IMR-90 (cell line): ENCODE measurements around the gene PRDM1. TPM values are rescaled to one million over a fixed set of nuclear protein-coding genes. Genes with fewer than 3 reads are reported as not detected.
A peak's percentile ranks its signal among the peaks of the same experiment; 100 is the strongest.

Experiments used
- ATAC-seq: fragments of 200-7000 bp; cut with Tn5 transposase; 2 replicates; pipeline ENCODE4 v1.9.1; 2020; ENCODE audit warnings: low read depth, mild to moderate bottlenecking, moderate library complexity
- BruUV-seq: library from RNA; stranded (reverse); fragments of 400-500 nt; replicated peaks from 2 replicates; lab custom pipeline; 2021; lab: Mats Ljungman, UMichigan
- CTCF ChIA-PET: fragments of 300-600 bp; formaldehyde crosslinking; extraction: SDS; loops from one replicate; lab custom pipeline; 2021; ENCODE audit warnings: antibody characterized with exemption; lab: Yijun Ruan, JAX
- POLR2A ChIA-PET: fragments of 300-600 bp; sonication (Branson Sonifier 250); formaldehyde crosslinking; loops from one replicate; lab custom pipeline; 2022; ENCODE audit warnings: antibody characterized with exemption; ENCODE audit not compliant: unreplicated experiment; lab: Charles Lee
- DNase-seq: peaks from one replicate; pipeline ENCODE4 v3.0.0; 2013
- H2AFZ ChIP-seq: replicated peaks from 2 replicates; pipeline ENCODE3; 2013; ENCODE audit warnings: low read length, mild to moderate bottlenecking; ENCODE audit not compliant: poor library complexity
- H2AK5ac ChIP-seq: 2 replicates; pipeline ENCODE4 v1.6.1; 2013; ENCODE audit warnings: low read depth, low read length, inconsistent platforms
- H2AK9ac ChIP-seq: replicated peaks from 2 replicates; pipeline ENCODE3; 2013; ENCODE audit warnings: mild to moderate bottlenecking, low read depth, low read length, moderate library complexity; ENCODE audit not compliant: poor library complexity
- H2BK120ac ChIP-seq: 2 replicates; pipeline ENCODE4 v1.6.1; 2013; ENCODE audit warnings: low read depth, low read length, inconsistent platforms
- H2BK15ac ChIP-seq: 3 replicates; pipeline ENCODE4 v1.6.1; 2013; ENCODE audit warnings: low read depth, low read length, inconsistent platforms
- H2BK20ac ChIP-seq: 2 replicates; pipeline ENCODE4 v1.6.1; 2013; ENCODE audit warnings: low read depth, mild to moderate bottlenecking, inconsistent platforms, low read length, moderate library complexity
- H2BK5ac ChIP-seq: 2 replicates; pipeline ENCODE4 v1.6.1; 2013; ENCODE audit warnings: mild to moderate bottlenecking, low read depth, low read length, inconsistent platforms; ENCODE audit not compliant: poor library complexity, severe bottlenecking
- H3K14ac ChIP-seq: replicated peaks from 2 replicates; pipeline ENCODE4 v1.6.1; 2013; ENCODE audit warnings: low read depth, low read length, inconsistent platforms
- H3K18ac ChIP-seq: 2 replicates; pipeline ENCODE4 v1.6.1; 2013; ENCODE audit warnings: low read depth, low read length, control low read depth
- H3K23ac ChIP-seq: 2 replicates; pipeline ENCODE4 v1.6.1; 2013; ENCODE audit warnings: low read depth, low read length, inconsistent platforms
- H3K27ac ChIP-seq: 2 replicates; pipeline ENCODE4 v1.5.1; 2013; ENCODE audit warnings: mild to moderate bottlenecking, control low read depth, low read length; ENCODE audit not compliant: insufficient read depth
- H3K27me3 ChIP-seq: 2 replicates; pipeline ENCODE4 v1.6.1; 2013; ENCODE audit warnings: low read length; ENCODE audit not compliant: control insufficient read depth, insufficient read depth
- H3K36me3 ChIP-seq: 2 replicates; pipeline ENCODE4 v1.6.1; 2013; ENCODE audit warnings: low read length, mixed read lengths; ENCODE audit not compliant: control insufficient read depth, insufficient read depth
- H3K4ac ChIP-seq: 2 replicates; pipeline ENCODE4 v1.6.1; 2013; ENCODE audit warnings: low read depth, low read length, inconsistent platforms
- H3K4me1 ChIP-seq: 2 replicates; pipeline ENCODE4 v1.6.1; 2013; ENCODE audit warnings: low read length, mixed read lengths; ENCODE audit not compliant: control insufficient read depth, insufficient read depth
- H3K4me2 ChIP-seq: 2 replicates; pipeline ENCODE4 v1.6.1; 2013; ENCODE audit warnings: low read depth, mild to moderate bottlenecking, control low read depth, low read length, moderate library complexity
- H3K4me3 ChIP-seq: 2 replicates; pipeline ENCODE4 v1.5.1; 2013; ENCODE audit warnings: low read depth, mild to moderate bottlenecking, control low read depth, low read length, moderate library complexity; ENCODE audit not compliant: insufficient read depth
- H3K56ac ChIP-seq: 2 replicates; pipeline ENCODE4 v1.6.1; 2013; ENCODE audit warnings: low read length, inconsistent platforms; ENCODE audit not compliant: insufficient read depth; ENCODE audit errors: extremely low read depth
- H3K79me1 ChIP-seq, 2 experiments: 2 replicates each; pipeline ENCODE4 v1.6.1; 2013; ENCODE audit warnings: low read length in 2 of 2, inconsistent platforms in 1 of 2, low read depth in 1 of 2
- H3K9ac ChIP-seq: 2 replicates; pipeline ENCODE4 v1.6.1; 2013; ENCODE audit warnings: low read depth, low read length, control low read depth
- H3K9me1 ChIP-seq: 2 replicates; pipeline ENCODE4 v1.6.1; 2013; ENCODE audit warnings: low read length, inconsistent platforms; ENCODE audit not compliant: insufficient read depth
- H3K9me3 ChIP-seq: 2 replicates; pipeline ENCODE4 v1.6.1; 2013; ENCODE audit warnings: low read length; ENCODE audit not compliant: control insufficient read depth, insufficient read depth
- H4K20me1 ChIP-seq: 2 replicates; pipeline ENCODE4 v1.6.1; 2013; ENCODE audit warnings: low read length, inconsistent platforms; ENCODE audit not compliant: insufficient read depth
- H4K5ac ChIP-seq: 2 replicates; pipeline ENCODE4 v1.6.1; 2013; ENCODE audit warnings: mild to moderate bottlenecking, low read depth, low read length, control low read depth
- H4K8ac ChIP-seq, 2 experiments: 2 replicates each; pipeline ENCODE4 v1.6.1; 2013; ENCODE audit warnings: low read depth in 2 of 2, low read length in 2 of 2, control low read depth in 1 of 2, inconsistent platforms in 1 of 2
- H4K91ac ChIP-seq: 2 replicates; pipeline ENCODE4 v1.6.1; 2013; ENCODE audit warnings: low read depth, low read length, inconsistent platforms; ENCODE audit not compliant: insufficient read depth
- BHLHE40 ChIP-seq: fragments of 150-350 bp; IDR thresholded peaks from 2 replicates; pipeline ENCODE4 v1.6.1; 2016; ENCODE audit warnings: mild to moderate bottlenecking, low read depth, low read length
- CEBPB ChIP-seq: IDR thresholded peaks from 2 replicates; pipeline ENCODE4 v1.6.1; 2012; ENCODE audit warnings: low read depth, low read length, improper control_type of control experiment
- CHD1 ChIP-seq: IDR thresholded peaks from 2 replicates; pipeline ENCODE4 v1.6.1; 2012; ENCODE audit warnings: low read depth, low read length, improper control_type of control experiment
- CTCF ChIP-seq: conservative IDR thresholded peaks from 2 replicates; pipeline ENCODE4 v1.5.1; 2012; ENCODE audit warnings: mild to moderate bottlenecking, low read depth, low read length, improper control_type of control experiment
- ELK1 ChIP-seq: fragments of 150-350 bp; IDR thresholded peaks from 2 replicates; pipeline ENCODE4 v1.6.1; 2016; ENCODE audit warnings: low read depth, mild to moderate bottlenecking, low read length, moderate library complexity, borderline replicate concordance
- FOS ChIP-seq: fragments of 150-350 bp; IDR thresholded peaks from 2 replicates; pipeline ENCODE4 v1.6.1; 2016; ENCODE audit warnings: low read depth, low read length
- MAFK ChIP-seq: IDR thresholded peaks from 2 replicates; pipeline ENCODE4 v1.6.1; 2012; ENCODE audit warnings: low read depth, low read length, improper control_type of control experiment
- MAZ ChIP-seq: IDR thresholded peaks from 2 replicates; pipeline ENCODE4 v1.6.1; 2012; ENCODE audit warnings: low read depth, mild to moderate bottlenecking, low read length, improper control_type of control experiment, moderate library complexity, borderline replicate concordance
- NFE2L2 ChIP-seq: fragments of 150-350 bp; IDR thresholded peaks from 2 replicates; pipeline ENCODE4 v1.6.1; 2016; ENCODE audit warnings: low read depth, mild to moderate bottlenecking, low read length
- POLR2A ChIP-seq: IDR thresholded peaks from 2 replicates; pipeline ENCODE4 v1.6.1; 2012; ENCODE audit warnings: mild to moderate bottlenecking, low read depth, low read length
- RAD21 ChIP-seq: IDR thresholded peaks from 2 replicates; pipeline ENCODE4 v1.6.1; 2012; ENCODE audit warnings: low read length, improper control_type of control experiment
- RCOR1 ChIP-seq: IDR thresholded peaks from 2 replicates; pipeline ENCODE4 v1.6.1; 2012; ENCODE audit warnings: mild to moderate bottlenecking, low read length, improper control_type of control experiment; ENCODE audit not compliant: insufficient replicate concordance
- RFX5 ChIP-seq: IDR thresholded peaks from 2 replicates; pipeline ENCODE4 v1.8.0; 2012; ENCODE audit warnings: low read depth, mild to moderate bottlenecking, low read length, moderate library complexity
- SMC3 ChIP-seq: fragments of 150-350 bp; IDR thresholded peaks from 2 replicates; pipeline ENCODE4 v1.6.1; 2016; ENCODE audit warnings: low read depth, mild to moderate bottlenecking, antibody characterized with exemption, low read length, moderate library complexity
- USF2 ChIP-seq: fragments of 150-350 bp; IDR thresholded peaks from 2 replicates; pipeline ENCODE4 v1.6.1; 2017; ENCODE audit warnings: mild to moderate bottlenecking, antibody characterized with exemption, low read length, low read depth
- WGBS, 2 experiments: methylation state at CpG; one replicate each; pipeline versions ENCODE4 v1.1.5 to v1.1.7; 2013; ENCODE audit warnings: missing lambda C conversion rate in 2 of 2; ENCODE audit not compliant: insufficient read length in 1 of 2; ENCODE audit errors: extremely low coverage in 2 of 2; 5-methylcytosine and 5-hydroxymethylcytosine counted together
- dilution Hi-C: fragments of 300-500 bp; cut with HindIII; formaldehyde crosslinking; loops from one replicate; pipeline ENCODE4 v1.14.3; 2018; ENCODE audit warnings: low sequenced_read_pairs; ENCODE audit not compliant: unreplicated experiment
- in situ Hi-C: fragments of 300-500 bp; cut with MboI; formaldehyde crosslinking; loops from 3 replicates; pipeline ENCODE4 v1.14.3; 2019; ENCODE audit warnings: low sequenced_read_pairs, inconsistent platforms, mixed read lengths
- intact Hi-C: fragments of 100-400 bp; cut with micrococcal nuclease; formaldehyde crosslinking; loops from 2 replicates; pipeline ENCODE4 v1.10.0; 2022
- polyA plus RNA-seq, 3 experiments: library from polyadenylated mRNA; depleted of rRNA; stranded (reverse); fragments of >200 nt; gene quantifications; 2 replicates each; pipeline ENCODE4 v1.2.3, GENCODE V29; 2012; ENCODE audit warnings: low replicate concordance in 1 of 3
- total RNA-seq: library from RNA; depleted of rRNA; stranded (reverse); fragments of >200 nt; gene quantifications from 2 replicates; pipeline ENCODE4 v1.2.3, GENCODE V29; 2012

PRDM1 gene
- total and polyA plus RNA-seq, 2 of the 4 experiments (the other 2 are of a cell fraction), result 2.3 to 3.0 TPM

- H2BK5ac ChIP-seq, result peak overlapping the region; percentile 96
- no TSS peak for BruUV-seq
- no peak overlapping the region for H2AK9ac ChIP-seq
- H3K4me1 ChIP-seq, result peaks cover 23% of the 10 kb centered on the region
- POLR2A ChIA-PET, result no interaction called here
- no peaks in the 10 kb centered on the region for H4K20me1 ChIP-seq
- H3K27me3 ChIP-seq, result no peaks in the 10 kb centered on the region
- no peaks in the 10 kb centered on the region for H3K9me3 ChIP-seq
- peak overlapping the region; percentile 90 for H4K91ac ChIP-seq
- H2BK15ac ChIP-seq, result peak overlapping the region; percentile 67; the same call in 2 of the 3 replicates
- H4K8ac ChIP-seq, result peak overlapping the region; percentile 62 to 86; a peak in 3 of 4 replicates
- peak overlapping the region; percentile 85; the same call in 1 of the 2 replicates for H4K5ac ChIP-seq
- no peak overlapping the region for H3K9ac ChIP-seq
- peak overlapping the region; percentile 18; the same call in 1 of the 2 replicates for H3K4me2 ChIP-seq
- TF ChIP-seq RCOR1, result no peak
- TF ChIP-seq POLR2A, result no peak
- no peak for TF ChIP-seq CTCF
- no peak for TF ChIP-seq CEBPB
- no peak for TF ChIP-seq NFE2L2
- no peak for TF ChIP-seq FOS
- no peak for TF ChIP-seq SMC3
- TF ChIP-seq CHD1, result no peak
- no peak for TF ChIP-seq MAZ
- no peak for TF ChIP-seq ELK1
- no peak for TF ChIP-seq MAFK
- no peak for TF ChIP-seq BHLHE40
- TF ChIP-seq RFX5, result no peak
- no peak for TF ChIP-seq USF2
- no peak for TF ChIP-seq RAD21
- H3K14ac ChIP-seq, result peak overlapping the region; percentile 72
- no peaks in the 10 kb centered on the region for H3K79me1 ChIP-seq
- H3K56ac ChIP-seq, result peak overlapping the region; percentile 19; the same call in 1 of the 2 replicates
- H3K27ac ChIP-seq, result no peak overlapping the region
- intact Hi-C loops (no loop called here), in situ Hi-C loops (no loop called here), dilution Hi-C loops (no loop called here)
- no peak overlapping the region for H2AFZ ChIP-seq
- H3K4ac ChIP-seq, result peak overlapping the region; percentile 86
- H2BK20ac ChIP-seq, result peak overlapping the region; percentile 92
- H3K18ac ChIP-seq, result peak overlapping the region; percentile 84; the same call in 1 of the 2 replicates
- peak overlapping the region; percentile 82; the same call in 1 of the 2 replicates for H2AK5ac ChIP-seq
- ATAC-seq (no peak), DNase-seq (peak; percentile 44)
- H2BK120ac ChIP-seq, result peak overlapping the region; percentile 96
- CTCF ChIA-PET, result no interaction called here
- H3K4me3 ChIP-seq, result no peak overlapping the region
- no CpG with 5 or more reads among the region's 1 CpG for WGBS, 2 experiments
- H3K9me1 ChIP-seq, result peaks cover 27% of the 10 kb centered on the region
- no peaks in the 10 kb centered on the region for H3K36me3 ChIP-seq
- peak overlapping the region; percentile 73 for H3K23ac ChIP-seq
These were observed 72.7 kb downstream of the PRDM1 start for GRCh38 chr6:106158816-106159215.
